Stimulated activated CD4-positive, alpha-beta T cell treated with anti-CD3 and anti-CD28 coated beads, Interleukin-12 subunit alpha, Interleukin-12 subunit beta, amount 100 ng/mL, for 24 hours (primary cell): ENCODE data around the gene BCKDHB.
"Not testable (repeated sequence)": the region's sequence is repeated elsewhere in the genome, so short reads cannot be mapped to it uniquely, and the experiment has no call there.

Experiments used
- DNase-seq, 2 experiments: peaks; one replicate each; pipeline ENCODE4 v3.0.0-alpha.2; 2020; ENCODE audit warnings: low read depth in 2 of 2

Gene BCKDHB

GRCh38 chr6:80259118-80259517 lies 152.6 kb downstream of the BCKDHB start:
- no peak for DNase-seq

GRCh38 chr6:80263585-80263984 lies 157.1 kb downstream of the BCKDHB start:
- no peak for DNase-seq

GRCh38 chr6:80268865-80269730 lies 162.6 kb downstream of the BCKDHB start:
- DNase-seq: no peak

GRCh38 chr6:80271074-80271473 lies 164.6 kb downstream of the BCKDHB start:
- DNase-seq: no peak

GRCh38 chr6:80272988-80273387 lies 166.5 kb downstream of the BCKDHB start:
- no peak for DNase-seq

GRCh38 chr6:80276861-80277260 lies 170.4 kb downstream of the BCKDHB start:
- DNase-seq: no peak

- no peak for DNase-seq
Measured at GRCh38 chr6:80277501-80277900, 171.0 kb downstream of the BCKDHB start.

GRCh38 chr6:80280262-80281010 lies 174.0 kb downstream of the BCKDHB start:
- DNase-seq: no peak

GRCh38 chr6:80282913-80283554 lies 176.6 kb downstream of the BCKDHB start:
- DNase-seq: no peak

GRCh38 chr6:80287112-80287511 lies 180.6 kb downstream of the BCKDHB start:
- DNase-seq: no peak

GRCh38 chr6:80287607-80288006 lies 181.1 kb downstream of the BCKDHB start:
- no peak for DNase-seq

GRCh38 chr6:80289727-80290126 lies 183.3 kb downstream of the BCKDHB start:
- no peak for DNase-seq

GRCh38 chr6:80294531-80294930 lies 188.1 kb downstream of the BCKDHB start:
- not testable (repeated sequence) for DNase-seq

GRCh38 chr6:80302716-80303115 lies 196.2 kb downstream of the BCKDHB start:
- no peak for DNase-seq

- DNase-seq: no peak
Measured at GRCh38 chr6:80304014-80304413, 197.5 kb downstream of the BCKDHB start.

GRCh38 chr6:80314531-80314930 lies 208.1 kb downstream of the BCKDHB start:
- no peak for DNase-seq

GRCh38 chr6:80316686-80317231 lies 210.3 kb downstream of the BCKDHB start:
- no peak for DNase-seq

GRCh38 chr6:80319196-80319595 lies 212.7 kb downstream of the BCKDHB start:
- no peak for DNase-seq

GRCh38 chr6:80321011-80321410 lies 214.5 kb downstream of the BCKDHB start:
- DNase-seq: no peak

- DNase-seq: no peak
Measured at GRCh38 chr6:80325742-80326141, 219.3 kb downstream of the BCKDHB start.

GRCh38 chr6:80328652-80329051 lies 222.2 kb downstream of the BCKDHB start:
- DNase-seq: no peak

GRCh38 chr6:80329496-80329895 lies 223.0 kb downstream of the BCKDHB start:
- no peak for DNase-seq
